NCI-H187 treated with DMSO at 0.1 percent for 48 hours (cell line): Measurements from ENCODE around the gene GPR160.

Experiments used
- DNase-seq: peaks from one replicate; lab custom pipeline; 2025; lab: John Stamatoyannopoulos, UW

The GPR160 gene

GRCh38 chr3:170064108-170064507 is 26.3 kb downstream of the GPR160 start:
- no peak for DNase-seq

DNA sequence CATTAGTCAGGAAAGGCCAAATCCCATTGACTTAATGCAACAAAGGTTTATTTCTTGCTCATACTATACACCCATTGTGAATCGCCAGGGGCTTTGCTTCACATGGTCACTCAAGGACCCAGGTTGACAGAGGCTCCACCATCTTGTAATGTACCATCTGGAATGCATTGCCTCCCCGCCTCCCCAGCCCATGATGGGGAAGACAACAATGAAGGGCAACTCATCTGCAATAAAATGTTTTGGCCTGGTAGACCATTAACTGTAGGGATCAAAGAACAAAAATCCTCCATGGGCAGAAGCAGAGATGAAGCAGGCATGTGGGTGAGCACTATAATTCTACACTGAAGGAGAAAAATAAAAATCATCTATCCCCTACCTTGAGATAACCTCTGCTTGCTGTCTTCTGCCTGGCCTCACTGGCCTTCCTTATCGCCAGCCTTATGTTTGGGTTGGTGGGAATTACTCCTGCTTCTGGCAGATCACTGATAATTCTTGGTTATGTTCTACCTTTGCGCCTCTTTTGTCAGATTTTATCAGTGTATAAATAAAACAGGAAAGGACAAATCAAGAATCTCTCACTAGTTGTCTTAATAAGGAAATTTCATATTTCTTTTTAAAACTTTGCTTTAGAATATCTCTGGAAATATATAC is 37.8 kb downstream of the GPR160 start:
- DNase-seq, result no peak

GRCh38 chr3:170076715-170077238 is 39.0 kb downstream of the GPR160 start:
- no peak for DNase-seq

DNA sequence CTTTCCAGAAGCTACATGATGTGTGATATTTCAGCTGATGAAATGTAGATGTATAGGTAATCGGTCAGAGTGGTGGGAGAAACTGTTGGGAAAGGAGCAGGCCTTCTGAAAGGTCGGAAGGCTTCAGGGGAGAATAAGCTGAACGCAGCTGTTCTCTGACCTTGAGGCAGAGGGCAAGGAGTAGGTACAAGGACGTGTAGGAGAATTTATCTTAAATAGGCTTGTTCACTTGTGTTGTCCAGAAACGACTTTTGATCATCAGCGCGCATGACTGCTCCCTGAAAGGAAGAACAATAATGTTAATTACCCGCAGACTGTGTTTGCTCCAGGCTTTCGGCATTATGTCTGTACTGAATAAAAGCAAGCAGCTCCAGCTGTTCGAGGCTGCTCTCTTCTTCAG is 39.6 kb downstream of the GPR160 start:
- no peak for DNase-seq

GRCh38 chr3:170078620-170079281 is 41.0 kb downstream of the GPR160 start:
- no peak for DNase-seq

DNA sequence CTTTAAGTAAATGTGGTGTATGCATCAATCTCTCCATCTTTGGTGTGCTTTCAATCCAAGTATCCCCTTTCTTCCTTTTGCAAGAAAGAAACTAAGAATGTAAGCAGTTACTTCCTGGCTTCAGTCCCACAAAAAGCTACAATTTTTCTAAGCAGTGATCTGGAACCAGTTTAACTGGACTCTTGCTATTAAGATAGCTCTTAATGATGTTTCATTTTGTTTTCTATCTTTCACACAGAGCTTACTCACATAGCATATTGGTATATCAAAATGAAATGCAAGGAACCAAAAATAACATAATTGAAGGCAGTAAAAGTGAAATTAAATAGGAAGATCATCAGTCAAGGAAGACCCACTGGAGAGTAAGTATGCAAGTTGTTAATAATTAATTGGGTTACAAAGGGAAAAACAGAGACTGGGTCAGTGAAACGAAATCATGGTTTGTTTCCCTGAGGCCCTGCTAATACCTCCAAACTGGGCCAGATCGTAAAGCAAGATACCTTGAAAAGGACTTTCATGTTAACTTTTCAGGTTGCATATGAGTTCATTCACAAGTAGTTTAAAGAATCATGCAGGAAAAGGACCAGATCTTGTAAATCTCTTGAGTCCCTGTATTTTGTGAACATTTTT is 41.9 kb downstream of the GPR160 start:
- DNase-seq, result no peak

DNA sequence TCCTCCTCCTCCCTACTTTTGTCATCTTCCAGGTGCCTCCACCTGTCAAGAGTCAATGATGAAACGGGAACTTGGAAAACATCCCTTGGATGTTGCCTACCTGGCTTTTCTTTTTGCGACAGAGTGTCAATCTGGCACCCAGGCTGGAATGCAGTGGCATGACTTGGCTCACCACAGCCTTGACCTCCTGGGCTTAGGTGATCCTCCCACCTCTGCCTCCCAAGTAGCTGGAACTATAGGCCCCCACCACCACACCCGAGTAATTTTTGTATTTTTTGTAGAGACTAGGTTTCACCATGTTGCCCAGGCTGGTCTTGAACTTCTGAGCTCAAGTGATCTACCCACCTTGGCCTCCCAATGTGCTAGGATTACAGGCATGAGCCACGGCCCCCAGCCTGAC is 42.8 kb downstream of the GPR160 start:
- no peak for DNase-seq

DNA sequence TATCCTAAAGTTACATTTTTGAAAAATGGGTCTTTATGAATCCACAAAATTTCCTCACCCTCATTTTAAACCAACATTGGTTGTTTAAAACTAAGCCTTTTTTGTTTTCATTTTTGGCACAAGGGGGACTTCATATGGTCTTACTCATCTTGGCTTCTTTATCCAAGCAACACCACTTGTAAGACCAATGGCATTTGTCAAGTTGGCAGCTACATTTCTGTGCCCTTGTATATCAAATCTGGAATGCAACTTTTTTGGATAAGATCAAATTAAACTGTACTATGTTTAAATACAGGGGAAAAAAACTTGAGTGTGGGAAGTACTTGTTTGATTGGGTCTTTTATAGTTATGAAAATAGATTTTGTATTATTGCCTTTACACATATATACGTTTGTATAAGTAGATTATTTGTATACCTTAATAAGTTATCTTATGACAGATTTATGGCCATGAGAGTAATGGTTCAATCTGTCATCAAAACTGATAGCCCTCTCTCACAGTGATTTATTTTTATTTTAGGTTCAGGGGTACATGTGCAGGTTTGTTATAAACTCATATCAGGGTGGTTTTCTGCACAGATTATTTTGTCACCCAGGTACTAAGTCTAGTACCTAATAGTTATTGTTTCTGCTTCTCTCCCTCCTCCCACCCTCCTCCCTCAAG is 43.4 kb downstream of the GPR160 start:
- no peak for DNase-seq

- no peak for DNase-seq
Measured at GRCh38 chr3:170083343-170083742, 45.5 kb downstream of the GPR160 start.

- DNase-seq, result no peak
Measured at GRCh38 chr3:170085396-170085795, 47.6 kb downstream of the GPR160 start.

- no peak for DNase-seq
Measured at GRCh38 chr3:170089862-170090600, 52.2 kb downstream of the GPR160 start.

GRCh38 chr3:170090601-170090981 is 52.8 kb downstream of the GPR160 start:
- DNase-seq, result no peak

GRCh38 chr3:170092907-170093306 is 55.1 kb downstream of the GPR160 start:
- DNase-seq, result no peak

GRCh38 chr3:170095771-170096170 is 58.0 kb downstream of the GPR160 start:
- DNase-seq, result no peak

DNA sequence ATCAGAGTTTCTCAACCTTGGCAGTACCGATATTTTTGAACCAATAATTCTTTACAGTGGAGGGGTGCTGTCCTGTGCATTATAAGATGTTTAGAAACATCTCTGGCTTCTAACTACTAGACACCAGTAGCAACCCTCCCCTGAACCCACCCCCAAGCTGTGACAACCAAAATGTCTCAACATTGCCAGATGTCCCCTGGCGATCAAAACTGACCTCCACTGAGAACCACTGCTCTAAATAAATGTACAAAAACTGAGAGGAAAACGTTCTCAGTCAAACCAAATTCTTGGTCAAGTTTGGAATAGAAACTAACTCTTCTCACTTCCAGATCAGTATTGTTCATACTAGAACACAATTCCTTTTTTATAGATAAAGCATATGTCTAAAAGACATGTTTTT is 58.5 kb downstream of the GPR160 start:
- no peak for DNase-seq

DNA sequence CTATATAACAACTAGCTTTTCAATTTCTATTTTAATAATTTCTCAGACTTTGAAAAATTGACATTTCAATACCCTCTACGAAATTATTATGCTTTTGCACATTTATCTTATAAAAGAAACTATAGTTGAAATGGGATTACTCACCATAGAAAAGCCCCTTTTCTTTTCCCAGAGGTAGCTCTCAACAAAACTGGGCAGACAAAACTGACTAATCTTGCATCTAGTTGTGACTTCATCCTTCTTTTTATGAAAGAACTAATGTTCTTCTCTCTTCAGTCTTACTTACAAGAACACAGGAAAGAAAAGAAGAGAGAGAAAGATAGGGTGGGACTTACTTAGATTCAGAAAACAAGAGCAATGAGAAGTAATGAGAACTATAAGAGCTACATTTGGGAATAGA is 61.0 kb downstream of the GPR160 start:
- DNase-seq, result no peak

DNA sequence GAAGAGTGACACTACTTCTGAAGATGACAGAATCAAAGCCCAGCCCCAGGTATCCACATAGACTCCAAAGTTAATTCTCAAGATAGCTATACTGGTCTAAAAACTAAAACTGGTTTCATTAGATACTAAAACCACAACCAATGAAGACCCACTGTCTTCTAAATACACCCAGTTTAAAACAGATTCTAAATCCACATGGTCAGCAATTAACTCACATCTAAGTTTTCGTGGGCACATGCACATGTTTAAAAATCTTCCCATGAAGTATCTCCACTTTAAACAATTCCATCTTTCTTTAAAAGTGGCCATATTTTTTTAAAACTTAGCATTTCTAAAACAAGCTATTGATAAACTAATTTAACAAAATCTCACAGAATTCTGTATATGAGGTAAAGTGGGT is 63.1 kb downstream of the GPR160 start:
- DNase-seq, result no peak

- DNase-seq, result no peak
Measured at GRCh38 chr3:170102431-170102830, 64.6 kb downstream of the GPR160 start.

DNA sequence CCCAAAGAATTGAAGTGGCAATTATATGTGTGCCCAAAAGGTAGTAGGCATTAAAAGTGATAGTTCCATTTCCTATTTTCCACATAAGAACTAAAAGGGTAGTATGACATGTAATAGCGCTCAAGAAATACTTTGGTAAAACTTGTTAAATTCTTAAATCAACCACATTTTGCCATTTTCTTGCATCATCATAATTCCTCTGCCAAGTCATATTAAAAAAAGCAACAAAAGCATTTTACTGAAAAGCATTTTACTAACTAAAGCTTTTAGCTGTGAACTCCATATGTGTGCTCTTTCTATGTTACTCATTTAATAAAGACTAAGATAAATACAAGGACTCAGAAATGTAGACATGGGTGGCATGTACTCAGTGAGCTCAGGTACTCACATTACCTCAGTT is 70.1 kb downstream of the GPR160 start:
- DNase-seq, result no peak

- no peak for DNase-seq
Measured at GRCh38 chr3:170108955-170109354, 71.2 kb downstream of the GPR160 start.

DNA sequence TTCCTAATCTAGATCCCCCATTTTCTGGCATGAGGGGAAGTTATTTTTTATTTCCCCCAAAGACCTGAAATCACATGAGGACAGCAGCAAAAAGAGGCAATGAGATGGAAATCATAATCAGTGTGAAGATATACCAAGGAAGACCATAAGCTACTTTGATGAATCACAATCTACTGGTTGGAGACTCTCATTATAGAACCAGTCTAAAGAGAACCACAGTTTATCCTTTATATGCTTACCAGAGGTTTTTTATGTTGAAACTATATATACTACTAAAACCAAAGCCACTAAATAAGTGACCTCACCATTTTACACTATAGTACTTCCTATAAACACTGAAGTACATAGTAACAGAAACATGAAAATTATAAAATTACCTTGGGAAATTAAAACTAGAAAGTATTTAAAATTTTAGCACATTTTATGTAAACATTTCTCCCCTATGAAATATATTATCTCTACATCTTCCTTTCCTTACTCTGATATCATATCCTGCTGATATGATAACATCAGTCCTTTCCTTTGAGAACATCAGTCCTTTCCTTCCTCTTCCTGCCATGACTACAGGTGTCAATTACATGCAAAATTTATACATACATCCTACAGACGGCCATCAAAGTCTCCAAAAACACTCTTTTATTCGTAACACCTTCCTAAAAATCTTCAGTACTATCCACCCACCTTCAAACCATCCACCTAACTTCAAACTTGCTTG is 71.9 kb downstream of the GPR160 start:
- no peak for DNase-seq
